ENCODE data around the gene PPTC7.

DNA sequence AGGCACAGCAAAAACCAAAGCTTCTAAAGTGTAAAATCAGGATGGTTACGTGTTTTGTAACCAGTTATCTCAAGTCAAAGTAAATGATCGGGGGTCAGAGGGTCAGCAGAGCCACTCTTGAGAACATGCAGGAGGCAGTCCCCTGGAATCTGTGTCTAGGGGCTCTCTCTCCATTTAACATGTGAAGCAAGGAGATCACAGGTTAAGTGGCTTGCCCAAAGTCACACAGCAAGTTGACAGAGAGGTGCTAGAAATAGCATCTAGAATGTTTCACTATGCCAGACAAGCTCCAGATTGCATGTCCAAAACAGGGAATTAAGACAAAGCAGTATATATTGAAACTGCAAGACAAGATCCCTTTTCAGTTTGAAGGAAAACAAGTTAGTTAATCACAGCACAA lies 33.4 kb downstream of the PPTC7 start:
- TF ChIP-seq, protein P1, sequence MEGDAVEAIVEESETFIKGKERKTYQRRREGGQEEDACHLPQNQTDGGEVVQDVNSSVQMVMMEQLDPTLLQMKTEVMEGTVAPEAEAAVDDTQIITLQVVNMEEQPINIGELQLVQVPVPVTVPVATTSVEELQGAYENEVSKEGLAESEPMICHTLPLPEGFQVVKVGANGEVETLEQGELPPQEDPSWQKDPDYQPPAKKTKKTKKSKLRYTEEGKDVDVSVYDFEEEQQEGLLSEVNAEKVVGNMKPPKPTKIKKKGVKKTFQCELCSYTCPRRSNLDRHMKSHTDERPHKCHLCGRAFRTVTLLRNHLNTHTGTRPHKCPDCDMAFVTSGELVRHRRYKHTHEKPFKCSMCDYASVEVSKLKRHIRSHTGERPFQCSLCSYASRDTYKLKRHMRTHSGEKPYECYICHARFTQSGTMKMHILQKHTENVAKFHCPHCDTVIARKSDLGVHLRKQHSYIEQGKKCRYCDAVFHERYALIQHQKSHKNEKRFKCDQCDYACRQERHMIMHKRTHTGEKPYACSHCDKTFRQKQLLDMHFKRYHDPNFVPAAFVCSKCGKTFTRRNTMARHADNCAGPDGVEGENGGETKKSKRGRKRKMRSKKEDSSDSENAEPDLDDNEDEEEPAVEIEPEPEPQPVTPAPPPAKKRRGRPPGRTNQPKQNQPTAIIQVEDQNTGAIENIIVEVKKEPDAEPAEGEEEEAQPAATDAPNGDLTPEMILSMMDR (IDR thresholded peaks at IDR 0.05): no peak
- TF ChIP-seq ZFX (IDR thresholded peaks at IDR 0.05; ENCODE audit: borderline replicate concordance): no peak
